OCI-M2 (cell line): ENCODE results near the gene MPZ.
"Not testable (repeated sequence)": the region's sequence is repeated elsewhere in the genome, so short reads cannot be mapped to it uniquely, and the experiment has no call there.

Experiments used
- DNase-seq: peaks from one replicate; lab custom pipeline; 2025; ENCODE audit not compliant: unreplicated experiment; lab: John Stamatoyannopoulos, UW

Gene MPZ

GRCh38 chr1:161300478-161300877, 9.3 kb downstream of the MPZ start:
- DNase-seq = no peak

DNA sequence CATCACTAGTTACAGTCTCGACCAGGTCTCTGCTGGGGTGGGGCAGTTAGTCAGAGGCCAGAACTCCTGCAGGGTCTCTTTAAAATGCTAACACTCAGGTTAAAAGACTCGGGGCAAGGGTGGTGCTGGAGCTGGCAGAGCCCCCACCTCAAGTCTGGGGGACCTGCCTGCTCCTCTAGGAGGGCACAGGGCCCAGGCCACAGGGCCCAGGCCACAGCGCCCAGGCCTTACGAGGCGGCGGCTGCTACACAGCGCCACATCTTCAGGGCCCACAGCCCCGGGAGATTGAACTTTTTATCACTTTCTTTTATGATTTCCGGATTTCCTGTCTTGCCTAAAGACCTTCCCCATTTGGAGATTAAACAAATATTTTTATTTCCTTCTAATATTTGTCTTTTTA, 10.4 kb downstream of the MPZ start:
- no peak for DNase-seq

- DNase-seq = no peak
Measured at GRCh38 chr1:161298116-161298515, 11.7 kb downstream of the MPZ start.

- no peak for DNase-seq
Measured at GRCh38 chr1:161297415-161297814, 12.4 kb downstream of the MPZ start.

- DNase-seq = no peak
Measured at GRCh38 chr1:161290779-161291178, 19.0 kb downstream of the MPZ start.

- no peak for DNase-seq
Measured at GRCh38 chr1:161287482-161288054, 22.2 kb downstream of the MPZ start.

DNA sequence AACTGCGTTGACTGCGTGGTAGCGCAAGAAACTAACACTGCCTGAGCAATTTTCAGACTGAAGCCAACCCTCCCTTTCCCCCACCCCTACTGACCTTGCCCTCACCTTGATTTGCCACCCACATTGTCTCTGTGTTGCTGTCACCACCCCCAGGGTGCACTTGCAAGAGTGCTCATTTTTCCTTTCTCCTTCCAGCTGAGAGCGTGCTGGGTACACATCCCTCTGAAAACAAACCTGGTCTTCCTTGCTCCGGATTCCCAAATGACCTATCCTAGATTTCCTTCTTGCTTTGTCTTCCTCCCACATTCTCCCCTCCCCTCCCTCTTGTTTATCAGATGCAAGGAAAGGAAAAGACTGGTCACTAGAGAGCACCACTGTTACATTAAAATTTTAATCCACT, 24.2 kb downstream of the MPZ start:
- DNase-seq = no peak

DNA sequence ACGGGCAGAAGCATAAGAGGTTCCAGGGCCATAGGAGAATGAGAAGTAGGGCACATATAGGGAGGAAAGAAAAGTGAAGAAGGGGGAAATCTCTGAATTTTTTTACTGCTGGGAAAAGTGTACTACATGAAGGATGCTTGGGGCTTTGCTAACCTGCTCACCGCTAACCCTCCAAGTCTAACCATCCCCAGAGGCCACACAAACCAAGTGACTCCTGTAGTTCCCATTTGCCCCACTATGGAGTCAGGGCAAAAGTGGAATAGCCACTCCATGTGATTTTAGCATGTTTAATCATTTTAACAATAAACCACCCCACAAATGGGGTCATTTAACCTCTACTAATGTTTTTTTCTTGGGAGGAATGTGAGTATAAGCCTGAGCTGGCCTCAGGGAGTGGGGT, 24.7 kb downstream of the MPZ start:
- DNase-seq = no peak

- no peak for DNase-seq
Measured at GRCh38 chr1:161282991-161283390, 26.8 kb downstream of the MPZ start.

GRCh38 chr1:161274874-161275273, 34.9 kb downstream of the MPZ start:
- no peak for DNase-seq

DNA sequence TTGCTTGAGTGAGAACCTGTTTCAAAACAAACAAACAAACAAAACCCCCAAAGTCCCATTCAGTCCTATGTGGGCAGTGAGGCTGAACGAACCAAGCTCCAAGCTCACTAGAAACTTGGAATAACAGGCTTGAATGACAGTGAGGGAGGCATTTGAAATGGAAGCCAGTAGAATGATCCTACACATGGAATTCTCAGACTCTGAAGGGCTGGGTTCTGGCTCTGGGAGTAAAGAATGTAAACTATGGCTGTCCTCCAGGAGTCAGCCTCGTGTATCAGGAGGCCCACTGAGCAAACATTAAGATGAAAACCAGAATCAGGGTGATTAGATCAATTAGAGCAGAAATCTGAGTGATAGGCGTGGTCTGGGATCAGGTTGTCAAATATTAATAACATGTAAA, 36.4 kb downstream of the MPZ start:
- no peak for DNase-seq

DNA sequence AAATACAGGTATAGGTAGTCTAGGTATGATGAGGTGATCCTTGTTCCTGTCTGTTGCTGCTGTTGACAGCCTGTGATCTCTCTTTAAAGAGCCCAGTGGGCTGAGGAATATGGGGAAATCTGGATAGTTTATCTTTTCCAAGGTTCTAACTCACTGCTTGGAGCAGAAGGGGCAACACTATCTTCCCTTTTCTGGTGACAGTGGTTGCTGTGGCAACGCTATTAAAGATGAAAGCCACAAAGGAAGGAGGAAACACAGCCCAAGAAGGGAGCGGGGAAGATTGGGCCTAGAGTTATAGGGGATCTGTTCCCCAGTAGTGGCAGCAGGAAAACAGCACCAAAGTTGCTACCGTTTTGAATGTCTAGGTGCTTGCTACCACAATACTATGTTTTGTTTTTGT, 42.4 kb downstream of the MPZ start:
- no peak for DNase-seq

GRCh38 chr1:161266836-161267235, 42.9 kb downstream of the MPZ start:
- DNase-seq = no peak

- no peak for DNase-seq
Measured at GRCh38 chr1:161266202-161266601, 43.6 kb downstream of the MPZ start.

DNA sequence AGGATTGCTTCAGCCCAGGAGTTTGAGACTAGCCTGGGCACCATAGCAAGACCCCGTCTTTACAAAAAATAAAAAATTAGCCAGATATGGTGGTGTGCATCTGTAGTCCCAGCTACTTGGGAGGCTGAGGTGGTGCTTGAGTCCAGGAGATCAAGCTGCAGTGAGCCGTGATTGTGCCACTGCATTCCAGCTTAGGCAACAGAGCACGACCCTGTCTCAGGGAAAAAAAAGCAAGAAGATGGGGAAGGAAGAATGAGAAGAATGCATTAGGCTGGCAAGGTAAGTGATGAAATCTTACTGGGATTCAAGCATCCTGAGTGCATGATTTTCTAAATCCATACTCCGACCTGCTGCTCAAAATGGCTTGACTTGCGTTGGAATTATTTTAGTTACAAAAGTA, 44.5 kb downstream of the MPZ start:
- no peak for DNase-seq

DNA sequence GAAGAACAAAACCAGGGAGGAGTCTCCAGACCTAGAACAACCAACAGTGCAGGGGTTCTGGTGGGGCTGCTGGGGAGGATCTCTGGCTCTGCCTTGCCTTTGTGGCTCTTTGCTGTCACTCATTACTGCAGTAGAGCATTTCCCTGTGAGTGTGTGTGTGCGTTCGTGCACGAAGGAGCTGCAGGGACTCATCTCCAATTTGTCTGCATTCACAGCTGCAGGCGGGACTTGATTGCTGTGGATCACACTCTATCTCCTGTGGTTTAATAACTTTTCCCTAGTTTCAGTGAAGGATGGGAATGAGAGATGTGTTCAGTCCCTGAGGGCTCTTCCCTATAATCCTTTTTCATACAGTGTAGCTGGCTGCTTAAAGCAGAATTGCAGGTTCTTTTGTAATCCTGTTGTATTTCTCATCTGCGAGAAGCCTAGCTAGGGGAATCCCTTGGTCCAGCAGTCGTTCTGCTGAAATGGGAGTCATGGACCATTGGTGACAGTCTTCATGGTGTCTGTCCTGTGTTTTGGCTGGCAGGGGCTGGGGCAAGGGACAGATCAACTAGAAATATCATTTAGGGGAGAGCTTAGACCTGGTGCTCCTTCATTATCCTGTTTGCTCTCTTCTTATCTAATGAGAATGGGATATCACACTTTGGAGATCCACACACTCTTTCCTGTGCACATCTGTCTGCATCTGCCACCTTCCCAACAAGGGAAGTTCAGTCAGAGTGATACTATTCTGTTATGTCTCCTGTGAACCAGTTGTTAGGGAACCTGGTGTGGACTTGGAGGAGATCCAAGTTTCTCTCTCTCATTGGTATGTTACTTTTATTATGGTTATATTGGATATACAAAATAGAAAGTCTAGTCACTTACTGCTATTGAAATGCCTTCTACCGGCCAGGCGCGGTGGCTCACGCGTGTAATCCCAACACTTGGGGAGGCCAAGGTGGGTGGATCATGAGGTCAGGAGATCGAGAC, 48.2 kb downstream of the MPZ start:
- no peak for DNase-seq

DNA sequence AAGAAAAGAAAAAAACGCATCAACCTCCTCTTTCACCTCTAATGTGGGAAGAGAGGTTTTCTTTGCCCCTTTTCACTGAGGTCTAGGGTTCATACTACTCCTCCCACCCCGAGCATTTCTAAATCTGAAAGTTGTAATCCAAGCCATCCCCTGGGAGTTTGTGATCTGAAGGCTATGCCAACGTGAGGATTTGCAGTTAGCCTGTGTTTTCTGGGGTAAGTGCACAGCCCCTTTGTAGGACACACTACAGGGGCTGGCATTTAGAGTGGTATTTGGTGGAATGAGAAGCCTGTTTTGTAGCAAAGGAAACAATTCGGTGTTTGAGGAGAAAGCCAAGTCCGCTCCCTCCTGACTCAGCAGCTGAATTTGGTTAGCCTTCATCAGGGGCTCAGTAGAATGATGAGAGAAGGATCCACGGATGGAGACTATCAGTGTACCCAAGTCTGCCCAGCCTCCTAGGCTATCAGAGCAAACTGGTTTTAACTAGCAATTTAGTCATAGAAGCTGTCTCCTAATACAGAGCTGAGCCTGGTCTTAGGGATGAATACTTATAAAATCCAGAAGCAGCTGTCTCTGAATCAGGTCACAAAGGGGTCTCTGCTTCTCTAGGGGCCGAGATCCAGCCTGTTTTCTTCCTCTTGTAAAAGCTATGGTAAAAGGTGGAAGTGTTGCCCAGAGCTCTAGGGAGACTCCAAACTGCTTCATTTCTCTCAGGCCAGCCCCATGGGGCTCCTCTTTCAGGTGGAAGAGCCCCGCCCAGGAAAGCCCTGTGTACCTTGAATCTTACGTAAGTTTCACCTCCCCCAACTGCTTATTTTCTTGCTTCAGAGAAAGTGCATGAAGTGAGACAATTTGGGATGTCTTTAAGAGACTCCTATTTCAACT, 49.1 kb downstream of the MPZ start:
- DNase-seq = no peak

DNA sequence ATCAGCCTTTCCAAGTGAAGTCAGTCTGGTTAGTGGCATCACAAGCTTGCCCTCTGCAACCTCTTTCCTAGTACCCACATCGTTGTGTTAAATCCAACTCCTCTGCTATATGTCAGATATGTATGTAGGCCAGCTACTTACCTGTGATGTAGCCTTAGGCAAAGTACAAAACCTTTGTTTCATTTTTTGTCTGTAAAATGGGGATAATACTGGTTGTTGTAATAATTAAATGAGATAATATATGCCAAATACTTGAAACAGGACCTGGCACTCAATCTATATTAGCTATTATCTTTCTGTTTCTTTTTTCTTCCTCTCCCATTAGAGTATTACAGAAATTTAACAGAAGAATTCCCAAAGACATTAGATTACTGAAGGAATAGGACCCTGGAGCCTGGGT, 50.0 kb downstream of the MPZ start:
- DNase-seq = no peak

DNA sequence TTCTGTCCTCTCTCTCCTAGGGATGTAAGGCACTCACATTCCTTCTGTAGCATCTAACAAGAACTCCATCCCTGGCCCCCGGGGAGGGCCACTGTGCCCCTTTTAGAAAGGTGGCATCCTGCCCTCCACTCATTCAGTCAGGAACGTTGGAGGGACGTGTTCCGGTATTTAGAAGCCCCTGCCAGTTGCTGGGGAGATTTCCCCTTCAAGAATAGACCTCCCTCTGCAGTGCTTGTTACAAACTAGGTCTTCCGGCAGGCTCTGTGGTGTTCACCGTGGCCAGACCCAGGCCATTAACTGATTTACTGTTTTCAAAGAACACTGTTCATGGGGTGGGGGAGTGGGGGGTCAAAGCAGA, 50.4 kb downstream of the MPZ start:
- DNase-seq = no peak

- DNase-seq = no peak
Measured at GRCh38 chr1:161258439-161259344, 51.1 kb downstream of the MPZ start, which contains the start of gene PCP4L1. Gene PCP4L1 (plus strand): TSS chr1:161258745. CDS start chr1:161258975, 230 bp downstream.

DNA sequence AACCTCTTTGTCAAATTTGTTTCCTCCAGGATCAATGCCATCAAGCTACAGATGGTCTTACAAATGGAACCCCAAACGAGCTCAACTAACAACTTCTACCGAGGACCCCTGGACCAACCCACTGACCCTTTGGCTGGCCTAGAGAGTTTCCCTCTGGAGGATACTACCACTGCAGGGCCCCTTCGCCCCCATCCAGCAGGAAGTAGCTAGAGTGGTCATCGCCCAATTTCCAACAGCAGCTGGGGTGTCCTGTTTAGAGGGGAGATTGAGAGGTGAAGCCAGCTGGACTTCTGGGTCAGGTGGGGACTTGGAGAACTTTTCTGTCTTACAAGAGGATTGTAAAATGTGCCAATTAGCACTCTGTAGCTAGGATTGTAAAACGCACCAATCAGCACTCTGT, 52.7 kb downstream of the MPZ start:
- not testable (repeated sequence) for DNase-seq
